ENCODE data around the gene PSMD3.
"Not testable (repeated sequence)": the region's sequence is repeated elsewhere in the genome, so short reads cannot be mapped to it uniquely, and the experiment has no call there.

Gene PSMD3

DNA sequence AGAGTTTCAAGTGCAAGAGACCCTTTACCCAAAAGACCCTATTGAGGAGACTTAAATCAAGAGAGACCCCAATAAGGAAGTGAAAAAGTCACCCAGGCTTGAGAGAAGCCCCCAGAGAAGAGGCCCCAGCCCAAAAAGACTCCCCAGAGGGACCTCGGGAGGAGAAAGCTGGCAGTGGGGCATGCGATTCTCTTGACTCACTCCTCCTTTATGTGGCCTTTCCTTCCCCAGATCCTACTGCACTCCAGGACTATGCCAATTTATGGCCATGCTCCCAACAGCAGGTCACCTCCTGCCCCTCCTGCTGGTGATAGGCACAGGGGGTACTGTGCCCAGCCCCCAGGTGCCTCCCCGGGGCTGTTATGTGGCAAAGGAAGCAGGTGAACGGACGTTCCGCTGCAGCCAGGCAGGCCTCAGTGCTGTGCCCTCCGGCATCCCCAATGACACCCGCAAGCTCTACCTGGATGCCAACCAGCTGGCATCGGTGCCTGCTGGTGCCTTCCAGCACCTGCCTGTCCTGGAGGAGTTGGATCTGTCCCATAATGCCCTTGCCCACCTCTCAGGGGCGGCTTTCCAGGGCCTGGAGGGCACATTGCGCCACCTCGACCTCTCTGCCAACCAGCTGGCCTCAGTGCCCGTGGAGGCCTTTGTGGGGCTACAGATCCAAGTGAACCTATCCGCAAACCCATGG, 36.8 kb upstream of the PSMD3 start:
- H3K9me3 ChIP-seq (ENCODE audit: insufficient read depth, low read length): no peaks in the 10 kb centered on the region
- no peaks in the 10 kb centered on the region for H3K27me3 ChIP-seq (ENCODE audit: low read depth, low read length)
- no peak overlapping the region for H3K4me2 ChIP-seq (ENCODE audit: low read length)
- H3K27ac ChIP-seq (ENCODE audit: low read length): no peak overlapping the region
- H4K20me1 ChIP-seq (ENCODE audit: insufficient read depth, low read length): no peaks in the 10 kb centered on the region
- H3K4me3 ChIP-seq (ENCODE audit: low read length): no peak overlapping the region
- no peak overlapping the region for H3K9ac ChIP-seq (ENCODE audit: low read length)
- H3K36me3 ChIP-seq (replicated peaks; ENCODE audit: low read depth, low read length): no peaks in the 10 kb centered on the region
- H3K4me1 ChIP-seq (ENCODE audit: low read length): peaks cover 13% of the 10 kb centered on the region
- TF ChIP-seq EZH2phosphoT487 (IDR thresholded peaks at IDR 0.05; ENCODE audit: low read depth): no peak
- TF ChIP-seq CTCF (IDR thresholded peaks at IDR 0.05; ENCODE audit: low read depth, low read length): no peak
- H3K79me2 ChIP-seq (ENCODE audit: low read length): no peaks in the 10 kb centered on the region
- H2AFZ ChIP-seq (ENCODE audit: low read depth, low read length): no peak overlapping the region

- H3K27ac ChIP-seq (ENCODE audit: low read length): no peak overlapping the region
- peaks cover 11% of the 10 kb centered on the region for H3K4me1 ChIP-seq (ENCODE audit: low read length)
- H3K9ac ChIP-seq (ENCODE audit: low read length): no peak overlapping the region
- H3K79me2 ChIP-seq (ENCODE audit: low read length): no peaks in the 10 kb centered on the region
- TF ChIP-seq EZH2phosphoT487 (IDR thresholded peaks at IDR 0.05; ENCODE audit: low read depth) (no peak), CTCF (IDR thresholded peaks at IDR 0.05; ENCODE audit: low read depth, low read length) (no peak)
- no peak overlapping the region for H3K4me3 ChIP-seq (ENCODE audit: low read length)
- no peaks in the 10 kb centered on the region for H3K36me3 ChIP-seq (replicated peaks; ENCODE audit: low read depth, low read length)
- no peaks in the 10 kb centered on the region for H3K9me3 ChIP-seq (ENCODE audit: insufficient read depth, low read length)
- H2AFZ ChIP-seq (ENCODE audit: low read depth, low read length): no peak overlapping the region
- no peak overlapping the region for H3K4me2 ChIP-seq (ENCODE audit: low read length)
- no peaks in the 10 kb centered on the region for H4K20me1 ChIP-seq (ENCODE audit: insufficient read depth, low read length)
- no peaks in the 10 kb centered on the region for H3K27me3 ChIP-seq (ENCODE audit: low read depth, low read length)
Measured at GRCh38 chr17:39944393-39944711, 36.3 kb upstream of the PSMD3 start.

- Histone ChIP-seq H3K4me1 (ENCODE audit: low read length) (no peaks in the 10 kb centered on the region), H3K27ac (ENCODE audit: low read length) (no peak overlapping the region)
Measured at GRCh38 chr17:39946551-39947330, 33.9 kb upstream of the PSMD3 start.

DNA sequence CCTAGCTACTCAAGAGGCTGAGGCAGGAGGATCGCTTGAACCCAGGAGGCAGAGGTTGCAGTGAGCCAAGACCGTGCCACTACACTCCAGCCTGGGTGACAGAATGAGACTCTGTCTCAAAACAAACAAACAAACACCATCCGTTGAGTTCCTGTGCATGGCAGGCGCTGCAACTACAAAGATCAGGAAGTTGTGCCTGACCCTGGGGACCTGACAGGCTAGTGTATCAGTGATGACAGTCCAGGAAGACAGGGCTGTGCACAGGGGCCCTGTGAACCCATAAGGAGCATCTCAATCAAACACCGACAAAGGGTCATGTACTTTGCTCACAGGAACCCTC, 32.1 kb upstream of the PSMD3 start:
- H3K79me2 ChIP-seq (ENCODE audit: low read length); H2AFZ ChIP-seq (ENCODE audit: low read depth, low read length); H3K9me3 ChIP-seq (ENCODE audit: insufficient read depth, low read length); H3K4me1 ChIP-seq (ENCODE audit: low read length); H3K27ac ChIP-seq (ENCODE audit: low read length); H3K27me3 ChIP-seq (ENCODE audit: low read depth, low read length); H3K4me3 ChIP-seq (ENCODE audit: low read length); H3K4me2 ChIP-seq (ENCODE audit: low read length); H3K9ac ChIP-seq (ENCODE audit: low read length); H3K36me3 ChIP-seq (replicated peaks; ENCODE audit: low read depth, low read length); H4K20me1 ChIP-seq (ENCODE audit: insufficient read depth, low read length): not testable (repeated sequence)

More at GRCh38 chr17:39946551-39947330, 33.9 kb upstream of the PSMD3 start:
- TF ChIP-seq CTCF (IDR thresholded peaks at IDR 0.05; ENCODE audit: low read depth, low read length) (no peak), EZH2phosphoT487 (IDR thresholded peaks at IDR 0.05; ENCODE audit: low read depth) (no peak)
- Histone ChIP-seq H3K9me3 (ENCODE audit: insufficient read depth, low read length) (no peaks in the 10 kb centered on the region), H4K20me1 (ENCODE audit: insufficient read depth, low read length) (no peaks in the 10 kb centered on the region), H3K9ac (ENCODE audit: low read length) (no peak overlapping the region), H2AFZ (ENCODE audit: low read depth, low read length) (no peak overlapping the region), H3K36me3 (replicated peaks; ENCODE audit: low read depth, low read length) (no peaks in the 10 kb centered on the region), H3K4me2 (ENCODE audit: low read length) (no peak overlapping the region), H3K79me2 (ENCODE audit: low read length) (no peaks in the 10 kb centered on the region), H3K4me3 (ENCODE audit: low read length) (no peak overlapping the region), H3K27me3 (ENCODE audit: low read depth, low read length) (peaks cover under 1% of the 10 kb centered on the region; the same call in 1 of the 2 replicates)
